DND-41 (cell line): ENCODE results near the gene ATP1A2.

Experiments
- CTCF ChIP-seq: IDR thresholded peaks from 2 replicates; pipeline ENCODE4 v1.5.1; 2012; ENCODE audit warnings: borderline replicate concordance, low read length, moderate library complexity, mild to moderate bottlenecking; ENCODE audit not compliant: poor library complexity, severe bottlenecking; ENCODE audit errors: extremely low read depth
- EZH2 ChIP-seq: IDR thresholded peaks from 3 replicates; pipeline ENCODE4 v1.6.1; 2012; ENCODE audit warnings: borderline replicate concordance, low read depth, mild to moderate bottlenecking, moderate library complexity, low read length, inconsistent platforms; ENCODE audit not compliant: severe bottlenecking

- TF ChIP-seq CTCF (no peak), EZH2 (no peak)
Measured at GRCh38 chr1:160156361-160156760, 40.8 kb downstream of the ATP1A2 start.
